Fibroblast of mammary gland (primary cell): ENCODE results near the gene POLR3B.

Source experiments
- DNase-seq: peaks from one replicate; pipeline ENCODE4 v3.0.0-alpha.2; 2010; ENCODE audit warnings: low read depth
- H3K4me3 ChIP-seq: 2 replicates; pipeline ENCODE4 v1.5.1; 2011; ENCODE audit warnings: low read depth, mild to moderate bottlenecking, low read length, moderate library complexity; ENCODE audit not compliant: control insufficient read depth
- CTCF ChIP-seq: conservative IDR thresholded peaks from 2 replicates; pipeline ENCODE4 v1.5.1; 2011; ENCODE audit warnings: low read depth, low read length, inconsistent platforms; ENCODE audit not compliant: control insufficient read depth, insufficient read depth

POLR3B gene

GRCh38 chr12:106495354-106495965 lies 137.9 kb downstream of the POLR3B start:
- no peak for TF ChIP-seq CTCF
- no peak overlapping the region for H3K4me3 ChIP-seq
- DNase-seq, result no peak

GRCh38 chr12:106498056-106498455 lies 140.5 kb downstream of the POLR3B start:
- no peak overlapping the region for H3K4me3 ChIP-seq
- DNase-seq, result no peak
- TF ChIP-seq CTCF, result no peak

GRCh38 chr12:106499628-106500027 lies 142.1 kb downstream of the POLR3B start:
- TF ChIP-seq CTCF, result no peak
- no peak for DNase-seq

GRCh38 chr12:106506691-106507090 lies 149.1 kb downstream of the POLR3B start:
- no peak for TF ChIP-seq CTCF
- DNase-seq, result no peak
- no peak overlapping the region for H3K4me3 ChIP-seq

More at GRCh38 chr12:106499628-106500027, 142.1 kb downstream of the POLR3B start:
- H3K4me3 ChIP-seq, result no peak overlapping the region

GRCh38 chr12:106508966-106509365 lies 151.4 kb downstream of the POLR3B start:
- H3K4me3 ChIP-seq, result no peak overlapping the region
- DNase-seq, result no peak
- TF ChIP-seq CTCF, result no peak

GRCh38 chr12:106511365-106511764 lies 153.8 kb downstream of the POLR3B start:
- no peak overlapping the region for H3K4me3 ChIP-seq
- no peak for TF ChIP-seq CTCF
- DNase-seq, result no peak

GRCh38 chr12:106517314-106517713 lies 159.8 kb downstream of the POLR3B start:
- no peak for DNase-seq
- no peak overlapping the region for H3K4me3 ChIP-seq
- TF ChIP-seq CTCF, result no peak
